Measurements from ENCODE around the gene CLECL1. TPM values are rescaled to one million over a fixed set of nuclear protein-coding genes. Genes with fewer than 3 reads are reported as not detected.

CLECL1 gene
- total and polyA plus RNA-seq, 2 experiments from 2014 or later: not detected

- TF ChIP-seq ZNF331 (CRISPR knock-in tag; IDR thresholded peaks at IDR 0.05; ENCODE audit: low read depth) (no peak), EZH2 (IDR thresholded peaks at IDR 0.05; ENCODE audit: low read depth, unreplicated experiment) (no peak), CREB1 (CRISPR knock-in tag; IDR thresholded peaks at IDR 0.05; ENCODE audit: low read depth) (no peak), POLR2AphosphoS5 (IDR thresholded peaks at IDR 0.05; ENCODE audit: low read depth) (no peak), EZH2phosphoT487 (IDR thresholded peaks at IDR 0.05; ENCODE audit: unreplicated experiment) (no peak), NANOG (IDR thresholded peaks at IDR 0.05; ENCODE audit: borderline replicate concordance) (no peak), ZNF462 (CRISPR knock-in tag; IDR thresholded peaks at IDR 0.05) (no peak), REST (IDR thresholded peaks at IDR 0.05; ENCODE audit: unreplicated experiment) (no peak), STAT1 (IDR thresholded peaks at IDR 0.05; ENCODE audit: unreplicated experiment) (no peak), CTCF (conservative IDR thresholded peaks at IDR 0.05; ENCODE audit: low read depth in 2 of 2) (no peak), JUNB (IDR thresholded peaks at IDR 0.05; ENCODE audit: unreplicated experiment) (no peak)
- no peaks in the 10 kb centered on the region for H3F3A ChIP-seq (replicated peaks; ENCODE audit: low read depth)
- Mint-ChIP-seq H3K4me1 (peaks cover 8% of the 10 kb centered on the region; the same call in 2 of the 3 replicates), H3K27ac (no peak overlapping the region; the same call in 1 of the 2 replicates), H3K36me3 (ENCODE audit: low read depth) (no peaks in the 10 kb centered on the region), H3K4me3 (no peak overlapping the region), H3K9me3 (no peaks in the 10 kb centered on the region), H3K27me3 (ENCODE audit: insufficient read depth, low read depth, poor library complexity) (peaks cover 2% of the 10 kb centered on the region)
- peaks cover 7% of the 10 kb centered on the region for H3K4me1 ChIP-seq (ENCODE audit: insufficient read depth)
- H3K27ac ChIP-seq (ENCODE audit: low read depth): no peak overlapping the region
- no peaks in the 10 kb centered on the region for H3K27me3 ChIP-seq (ENCODE audit: insufficient read depth)
- H3K4me3 ChIP-seq: no peak overlapping the region
- peaks cover 5% of the 10 kb centered on the region; the same call in 1 of the 2 replicates for H3K9me2 ChIP-seq (ENCODE audit: insufficient read depth)
- ATAC-seq (no peak), DNase-seq (ENCODE audit: low spot score) (no peak)
- H4K20me1 ChIP-seq (replicated peaks; ENCODE audit: insufficient read depth): no peaks in the 10 kb centered on the region
- H3K79me2 ChIP-seq (replicated peaks; ENCODE audit: insufficient read depth): no peaks in the 10 kb centered on the region
- peak overlapping the region; percentile 23; the same call in 1 of the 2 replicates for H2AFZ ChIP-seq
- no peaks in the 10 kb centered on the region for H3K36me3 ChIP-seq (ENCODE audit: insufficient read depth)
- H3K4me2 ChIP-seq: no peak overlapping the region
Measured at GRCh38 chr12:9742661-9743060, 9.8 kb upstream of the CLECL1 start.

Measured in GM23338 (cell line).